HL-60 (cell line): ENCODE measurements around the gene KLHDC4.

Experiments
- DNase-seq, 2 experiments: peaks; one replicate each; pipeline ENCODE4 v3.0.0-alpha.2; 2010 to 2020; ENCODE audit warnings: low read depth in 1 of 2, low spot score in 1 of 2
- H3K27ac ChIP-seq: fragments of 250-450 bp; sonication (Bioruptor Pico); replicated peaks from 2 replicates; pipeline ENCODE4 v1.5.1; 2020; ENCODE audit warnings: mild to moderate bottlenecking, moderate library complexity
- H3K27me3 ChIP-seq: fragments of 250-450 bp; sonication (Bioruptor Pico); 2 replicates; pipeline ENCODE4 v1.5.1; 2021; ENCODE audit warnings: mild to moderate bottlenecking, moderate library complexity; ENCODE audit not compliant: insufficient read depth, poor library complexity, severe bottlenecking
- H3K4me3 ChIP-seq: replicated peaks from 2 replicates; pipeline ENCODE4 v1.5.1; 2011; ENCODE audit warnings: mild to moderate bottlenecking, control low read depth, low read length; ENCODE audit not compliant: insufficient read depth
- CTCF ChIP-seq: IDR thresholded peaks from one replicate; pipeline ENCODE4 v1.5.1; 2011; ENCODE audit warnings: low read length, control low read depth, inconsistent platforms; ENCODE audit not compliant: insufficient read depth
- GABPA ChIP-seq: IDR thresholded peaks from 2 replicates; pipeline ENCODE4 v1.6.1; 2012; ENCODE audit warnings: low read depth
- POLR2AphosphoS5 ChIP-seq: IDR thresholded peaks from 2 replicates; pipeline ENCODE4 v1.6.1; 2012; ENCODE audit warnings: low read depth
- REST ChIP-seq: IDR thresholded peaks from 2 replicates; pipeline ENCODE4 v1.6.1; 2012; ENCODE audit warnings: low read depth; ENCODE audit not compliant: insufficient replicate concordance
- SPI1 ChIP-seq: IDR thresholded peaks from 2 replicates; pipeline ENCODE4 v1.6.1; 2012; ENCODE audit warnings: low read depth, mild to moderate bottlenecking, borderline replicate concordance

KLHDC4 gene

GRCh38 chr16:87696726-87697125 is 69.1 kb downstream of the KLHDC4 start:
- H3K27me3 ChIP-seq: no peaks in the 10 kb centered on the region
- no peak overlapping the region for H3K27ac ChIP-seq
- DNase-seq: no peak
- H3K4me3 ChIP-seq: no peak overlapping the region
- no peak for TF ChIP-seq REST

GRCh38 chr16:87695534-87695933 is 70.3 kb downstream of the KLHDC4 start:
- TF ChIP-seq SPI1 (no peak), GABPA (no peak), REST (no peak), CTCF (no peak), POLR2AphosphoS5 (no peak)
- H3K4me3 ChIP-seq: no peak overlapping the region
- no peaks in the 10 kb centered on the region for H3K27me3 ChIP-seq
- H3K27ac ChIP-seq: no peak overlapping the region
- DNase-seq: no peak

GRCh38 chr16:87694441-87695125 is 71.2 kb downstream of the KLHDC4 start:
- no peak for TF ChIP-seq POLR2AphosphoS5
- TF ChIP-seq CTCF: no peak
- no peak for TF ChIP-seq GABPA
- DNase-seq: no peak
- Histone ChIP-seq H3K27me3 (no peaks in the 10 kb centered on the region), H3K4me3 (no peak overlapping the region), H3K27ac (no peak overlapping the region)

- Histone ChIP-seq H3K27ac (no peak overlapping the region), H3K4me3 (no peak overlapping the region), H3K27me3 (no peaks in the 10 kb centered on the region)
- TF ChIP-seq POLR2AphosphoS5 (no peak), SPI1 (no peak), GABPA (no peak), REST (no peak)
- no peak for DNase-seq
These were observed 72.0 kb downstream of the KLHDC4 start for GRCh38 chr16:87693827-87694226.
